GM21360 (cell line): Measurements from ENCODE around the gene KRTAP5-6.

Experiments used
- ATAC-seq: cut with Tn5 transposase; IDR thresholded peaks from one replicate; pipeline ENCODE4 v1.9.1; 2021; ENCODE audit warnings: mild to moderate bottlenecking, moderate library complexity; ENCODE audit not compliant: unreplicated experiment

Gene KRTAP5-6

GRCh38 chr11:1701091-1701807 lies 4.3 kb downstream of the KRTAP5-6 start:
- ATAC-seq, result no peak

GRCh38 chr11:1702506-1702905 lies 5.5 kb downstream of the KRTAP5-6 start:
- ATAC-seq, result no peak

- no peak for ATAC-seq
These were observed 6.2 kb downstream of the KRTAP5-6 start for GRCh38 chr11:1703146-1703545.

- no peak for ATAC-seq
These were observed 8.4 kb downstream of the KRTAP5-6 start for GRCh38 chr11:1705126-1706052.

- no peak for ATAC-seq
These were observed 9.8 kb downstream of the KRTAP5-6 start for GRCh38 chr11:1706634-1707400.

GRCh38 chr11:1707751-1708150 lies 10.8 kb downstream of the KRTAP5-6 start:
- ATAC-seq, result no peak

- no peak for ATAC-seq
These were observed 11.7 kb downstream of the KRTAP5-6 start for GRCh38 chr11:1708716-1709115.

GRCh38 chr11:1714908-1715885 lies 18.2 kb downstream of the KRTAP5-6 start:
- no peak for ATAC-seq

GRCh38 chr11:1717745-1718144 lies 20.8 kb downstream of the KRTAP5-6 start:
- ATAC-seq, result no peak

- ATAC-seq, result no peak
These were observed 21.3 kb downstream of the KRTAP5-6 start for GRCh38 chr11:1718326-1718725.

GRCh38 chr11:1719781-1720180 lies 22.8 kb downstream of the KRTAP5-6 start:
- no peak for ATAC-seq

- no peak for ATAC-seq
These were observed 30.2 kb downstream of the KRTAP5-6 start for GRCh38 chr11:1727096-1727690.

GRCh38 chr11:1727861-1728260 lies 30.9 kb downstream of the KRTAP5-6 start:
- no peak for ATAC-seq

GRCh38 chr11:1728301-1728700 lies 31.3 kb downstream of the KRTAP5-6 start:
- ATAC-seq, result no peak

GRCh38 chr11:1728931-1729691 lies 32.1 kb downstream of the KRTAP5-6 start:
- ATAC-seq, result no peak

GRCh38 chr11:1729692-1730011 lies 32.7 kb downstream of the KRTAP5-6 start:
- ATAC-seq, result no peak

GRCh38 chr11:1730059-1730629 lies 33.1 kb downstream of the KRTAP5-6 start:
- ATAC-seq, result no peak

- no peak for ATAC-seq
These were observed 34.6 kb downstream of the KRTAP5-6 start for GRCh38 chr11:1731451-1732059.
